Measurements from ENCODE around the gene SACS.
"Not testable (repeated sequence)": the region's sequence is repeated elsewhere in the genome, so short reads cannot be mapped to it uniquely, and the experiment has no call there.

SACS gene

DNA sequence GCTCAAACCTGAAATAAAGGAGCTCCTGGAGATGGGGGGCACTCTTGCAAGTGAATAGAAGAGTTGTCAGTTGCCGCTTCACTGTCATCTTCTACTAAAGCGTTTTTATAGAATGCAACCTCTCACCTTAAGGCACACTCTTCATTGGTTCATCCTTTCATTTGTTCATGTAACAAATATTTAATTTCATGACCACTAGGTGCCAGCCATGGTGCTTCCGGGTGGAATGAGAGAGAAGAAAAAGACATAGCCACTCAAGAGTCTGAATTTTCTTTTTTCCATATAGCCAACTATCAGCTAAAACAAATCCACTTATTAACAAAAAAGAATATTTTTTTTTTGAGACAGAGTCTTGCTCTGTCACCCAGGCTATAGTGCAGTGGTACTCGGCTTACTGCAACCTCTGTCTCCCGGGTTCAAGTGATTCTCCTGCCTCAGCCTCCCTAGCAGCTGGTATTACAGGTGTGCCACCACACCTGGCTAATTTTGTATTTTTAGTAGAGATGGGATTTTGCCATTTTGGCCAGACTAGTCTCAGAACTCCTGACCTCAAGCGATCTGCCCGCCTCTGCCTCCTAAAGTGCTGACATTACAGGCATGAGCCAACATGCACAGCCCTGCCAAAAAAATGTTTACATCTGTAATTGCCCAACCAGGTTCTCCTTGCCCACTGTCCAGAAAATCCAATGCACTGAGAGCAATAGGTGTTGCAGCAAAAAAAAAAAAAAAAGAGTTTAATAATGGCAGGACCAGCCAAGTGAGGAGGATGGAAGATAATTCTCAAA is 22.1 kb upstream of the SACS start:
- no peak for DNase-seq

GRCh38 chr13:23453132-23453531 is 19.6 kb upstream of the SACS start:
- no peak for DNase-seq

- no peak for DNase-seq
These were observed 17.0 kb upstream of the SACS start for GRCh38 chr13:23450340-23451046.

DNA sequence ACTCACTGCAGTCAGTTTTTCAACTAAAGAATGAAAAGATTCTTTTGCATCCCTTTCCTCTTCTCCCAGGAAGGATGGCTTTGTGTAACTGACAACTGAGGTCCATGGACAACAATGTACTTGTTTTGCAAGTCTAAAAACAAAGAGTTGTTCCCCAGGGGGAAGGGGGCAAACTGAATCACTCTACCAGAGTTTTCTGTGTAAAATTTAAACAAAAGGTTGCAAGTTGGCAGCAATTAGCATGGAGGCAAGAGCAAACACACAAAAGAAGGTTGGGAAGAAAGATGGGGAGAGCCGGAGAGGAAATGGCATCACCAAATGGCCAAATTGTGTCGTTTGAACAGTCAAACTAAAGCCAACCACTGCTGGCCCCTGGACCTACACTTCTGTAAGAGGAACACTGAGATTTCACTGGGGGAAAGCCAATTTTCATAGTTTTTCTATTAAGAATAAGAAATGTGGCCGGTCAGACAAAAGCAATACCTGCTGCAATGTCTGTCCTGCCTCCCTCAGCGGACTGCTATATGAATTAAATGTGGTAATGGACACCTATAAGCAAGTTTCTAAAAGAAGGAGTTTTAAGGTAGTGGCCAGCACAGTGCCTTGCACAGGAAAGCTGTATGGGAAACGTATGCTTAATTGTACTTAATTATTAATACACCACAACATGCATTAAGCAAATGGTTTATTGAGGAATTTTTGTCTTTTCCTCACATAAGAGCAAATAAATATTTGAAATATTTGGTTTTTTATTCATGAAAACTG is 16.1 kb upstream of the SACS start:
- DNase-seq, result no peak

DNA sequence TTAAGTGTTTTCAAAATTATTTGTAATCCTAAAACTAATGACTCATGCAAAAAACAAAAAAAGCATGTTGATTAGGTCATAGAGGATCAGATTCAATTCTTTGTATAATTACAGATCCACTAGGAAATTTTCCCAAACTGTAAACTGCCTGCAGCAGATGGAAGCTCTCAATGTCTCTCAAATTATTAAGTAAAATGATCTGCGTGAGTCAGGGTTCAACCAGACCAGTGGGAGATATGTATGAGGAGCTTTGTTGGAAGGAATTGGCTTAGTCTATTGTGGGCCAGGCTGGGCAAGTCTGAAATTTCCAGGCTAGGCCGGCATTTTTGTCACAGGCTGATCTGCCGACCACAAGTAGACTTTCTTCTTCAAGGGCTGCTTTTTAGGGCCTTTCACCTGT is 14.4 kb upstream of the SACS start:
- no peak for DNase-seq

DNA sequence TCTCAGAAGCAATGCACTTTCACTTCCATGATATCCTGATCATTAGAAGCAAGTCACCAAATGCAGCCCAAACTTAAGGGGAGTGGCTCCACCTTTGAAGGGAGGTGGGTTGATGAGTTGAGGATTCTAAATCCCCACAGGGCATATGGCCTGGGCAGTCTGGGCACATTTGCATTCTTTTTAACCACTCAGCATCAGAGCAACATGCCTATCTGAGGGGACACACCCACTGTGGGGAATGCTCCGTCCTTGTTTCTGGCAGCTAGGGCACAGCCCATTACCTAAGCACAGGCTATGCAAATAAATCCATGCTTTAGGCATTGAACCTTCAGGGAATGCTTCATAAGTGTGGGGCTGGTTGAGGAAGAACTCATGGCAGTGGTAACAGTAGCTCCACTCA is 12.3 kb upstream of the SACS start:
- DNase-seq, result no peak

DNA sequence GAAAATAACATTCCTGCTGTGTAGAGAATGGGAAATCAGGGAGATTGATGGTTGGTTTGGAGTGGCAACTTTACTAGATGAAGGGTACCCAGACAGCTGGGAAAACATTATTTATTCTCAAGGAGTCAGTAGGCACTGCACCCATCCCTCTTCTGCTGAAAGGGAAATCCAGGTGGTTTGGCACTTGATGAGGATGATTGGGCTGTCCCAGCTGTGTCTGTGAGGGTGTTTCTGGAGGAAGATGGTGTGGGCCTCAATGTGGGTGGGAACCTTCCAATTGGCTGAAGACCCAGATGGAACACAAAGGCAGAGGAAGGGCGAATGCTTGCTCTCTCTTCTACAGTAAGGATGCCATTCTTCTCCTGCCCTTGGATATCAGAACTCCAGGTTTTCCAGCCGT is 10.4 kb upstream of the SACS start:
- no peak for DNase-seq

DNA sequence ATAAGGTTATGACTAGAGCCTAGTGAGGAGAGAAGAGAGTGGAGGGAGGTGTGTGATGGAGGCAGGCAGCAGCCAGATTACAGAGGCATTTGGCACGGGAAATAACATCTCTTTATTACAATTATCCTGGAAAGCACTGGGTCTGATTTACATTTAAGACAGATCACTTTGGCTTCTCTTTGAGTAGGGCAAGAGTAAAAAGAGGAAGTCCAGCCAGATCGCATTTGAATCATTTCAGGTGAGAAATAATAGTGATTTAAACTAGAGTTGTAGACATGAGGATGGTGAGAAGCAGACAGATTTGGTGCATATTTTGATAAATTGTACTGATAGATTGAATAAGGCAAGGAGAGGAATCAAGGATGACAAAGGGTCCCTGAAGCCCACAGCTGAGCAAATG is 9.6 kb upstream of the SACS start:
- no peak for DNase-seq

DNA sequence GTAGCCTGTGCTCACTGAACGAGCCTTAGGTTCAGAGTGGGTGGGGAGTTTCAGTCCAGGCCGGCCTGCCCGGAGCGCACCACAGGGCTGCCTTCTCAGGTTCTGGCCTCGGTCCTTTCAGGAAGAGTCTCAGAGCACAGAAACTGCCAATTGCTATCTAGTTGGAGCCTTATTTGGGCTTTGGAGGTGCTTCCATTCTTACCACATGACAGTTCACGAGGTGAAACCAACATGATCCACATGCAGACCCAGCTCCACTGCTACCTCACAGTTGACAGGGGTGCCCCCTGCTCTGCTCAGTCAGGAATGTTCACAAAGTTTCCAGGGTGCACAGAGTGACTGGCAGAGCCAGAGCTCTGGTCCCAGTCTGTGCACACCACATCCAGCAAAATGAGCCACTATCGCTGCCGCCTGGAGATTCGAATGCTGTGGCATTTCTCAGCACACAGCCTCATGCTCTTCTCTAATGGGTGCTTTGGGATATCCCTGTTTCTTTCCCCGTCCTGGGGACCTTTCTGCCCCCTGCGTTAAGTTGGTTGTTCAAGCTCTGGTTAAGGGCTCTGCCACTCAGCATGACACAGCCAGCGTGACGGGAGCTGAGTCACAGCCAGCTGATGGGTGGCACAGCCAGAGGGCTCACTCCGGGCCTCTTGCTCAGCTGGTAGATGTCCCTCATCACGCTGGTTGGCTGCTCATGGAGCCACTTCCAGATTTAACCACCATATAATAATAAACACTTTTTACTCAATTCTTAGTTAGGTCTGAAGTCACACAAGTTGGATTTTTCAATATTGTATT is 7.5 kb upstream of the SACS start:
- DNase-seq, result peak in 17 of 56 donors; percentile 3 to 60 (median 13)

DNA sequence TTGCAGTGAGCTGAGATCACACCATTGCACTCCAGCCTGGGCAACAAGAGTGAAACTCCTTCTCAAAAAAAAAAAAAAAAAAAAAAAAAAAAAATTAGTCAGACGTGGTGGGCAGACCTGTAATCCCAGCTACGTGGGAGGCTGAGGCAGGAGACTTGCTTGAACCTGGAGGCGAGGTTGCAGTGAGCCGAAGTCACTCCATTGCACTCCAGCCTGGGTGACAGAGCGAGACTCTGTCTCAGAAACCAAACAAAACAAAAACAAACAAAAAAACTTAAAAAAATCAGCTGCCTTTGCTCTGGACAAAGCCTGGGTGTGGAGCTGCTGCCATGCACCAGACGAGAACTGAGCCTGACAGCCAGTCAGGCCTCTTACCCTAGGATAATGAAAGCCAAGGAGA is 6.8 kb upstream of the SACS start:
- not testable (repeated sequence) for DNase-seq

GRCh38 chr13:23437916-23438315 is 4.4 kb upstream of the SACS start:
- DNase-seq, result no peak

DNA sequence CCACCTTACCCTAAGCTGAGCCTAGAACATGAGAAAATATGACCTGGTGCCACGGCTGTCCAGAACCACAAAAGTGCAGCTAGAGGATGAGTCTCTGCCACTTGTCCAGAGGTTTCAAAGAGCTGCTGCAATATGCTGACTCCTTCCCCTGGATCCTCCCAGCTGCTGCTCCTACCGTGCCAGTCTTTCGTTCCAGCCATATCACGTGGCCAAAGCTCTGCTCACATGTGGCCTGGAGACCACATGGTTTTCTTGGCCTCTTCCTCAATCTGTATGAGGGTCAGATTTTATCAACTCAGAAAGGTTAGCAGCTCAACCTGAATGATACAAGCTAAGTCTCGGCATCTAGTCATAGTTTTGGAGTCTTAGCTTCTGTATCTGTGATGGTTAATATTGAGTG is 3.2 kb upstream of the SACS start:
- no peak for DNase-seq

- DNase-seq, result no peak
These were observed 989 bp upstream of the SACS start for GRCh38 chr13:23434491-23434890.

DNA sequence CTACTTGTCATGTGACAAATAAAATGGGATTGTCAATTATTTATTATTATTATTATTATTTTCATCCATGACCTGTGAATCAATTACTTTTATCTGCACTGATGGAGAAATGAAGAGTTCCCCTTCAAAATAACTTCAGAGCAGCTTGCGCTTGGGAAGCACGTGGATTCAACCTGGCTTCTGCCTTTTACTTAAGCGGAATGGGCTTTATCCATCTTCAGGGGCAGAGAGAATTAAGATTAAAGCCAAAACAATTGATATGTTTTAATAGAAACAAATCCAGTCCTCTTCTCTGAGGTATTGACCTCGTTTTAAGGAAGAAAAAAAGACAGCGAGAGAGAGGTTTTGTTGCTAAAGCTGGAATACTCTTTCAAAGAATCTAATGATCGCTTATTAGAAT is 876 bp downstream of the SACS start:
- DNase-seq, result no peak

DNA sequence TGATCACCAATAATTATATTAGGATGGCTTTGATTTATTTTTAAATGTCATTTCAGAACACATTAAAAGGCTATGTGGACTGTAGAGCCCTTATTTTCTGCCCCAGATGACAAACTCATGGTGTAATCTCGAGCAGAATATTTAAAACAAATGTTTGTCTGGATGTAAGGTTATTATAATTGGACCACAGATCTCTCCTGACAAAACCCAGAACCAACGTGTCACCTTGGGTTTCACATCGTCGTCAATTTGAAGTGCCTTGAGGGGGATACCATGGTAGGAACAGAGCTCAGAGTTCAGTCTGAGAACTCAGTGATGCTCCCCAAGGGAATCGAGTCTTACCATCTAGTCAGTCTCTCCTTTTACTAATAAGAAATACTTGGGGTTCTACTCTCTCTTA is 2.8 kb downstream of the SACS start:
- no peak for DNase-seq

DNA sequence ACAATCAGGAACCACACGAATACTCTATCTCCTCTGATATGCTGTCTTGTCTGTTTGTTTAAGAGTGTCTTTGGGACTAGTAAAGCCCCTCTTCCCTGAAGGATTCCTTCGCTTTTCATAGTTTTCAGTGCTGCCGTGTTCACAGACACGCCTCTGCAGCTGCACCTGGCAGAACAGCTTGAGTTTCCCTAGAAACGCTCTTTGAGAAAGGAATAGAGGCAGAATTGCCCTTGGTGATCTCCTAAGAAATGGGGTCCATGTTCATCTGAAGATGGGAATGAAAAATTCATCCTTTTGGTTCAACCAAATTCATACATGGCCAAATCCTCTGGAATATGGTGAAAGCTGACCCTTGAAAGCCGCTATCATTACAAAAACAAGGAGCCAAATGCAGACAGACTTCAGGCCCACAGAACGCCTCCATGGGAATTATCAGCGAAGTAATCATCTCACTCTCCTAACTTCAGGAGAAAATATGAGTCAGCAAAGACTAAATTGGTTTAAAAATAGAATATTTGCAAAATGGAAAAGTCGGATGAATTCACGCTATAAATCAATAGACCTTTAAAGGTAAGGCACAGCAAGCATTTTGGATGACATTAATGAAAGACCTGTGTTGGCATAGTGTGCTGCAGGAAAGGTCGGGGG is 5.5 kb downstream of the SACS start:
- no peak for DNase-seq

GRCh38 chr13:23427342-23427843 is 6.1 kb downstream of the SACS start:
- DNase-seq, result no peak

DNA sequence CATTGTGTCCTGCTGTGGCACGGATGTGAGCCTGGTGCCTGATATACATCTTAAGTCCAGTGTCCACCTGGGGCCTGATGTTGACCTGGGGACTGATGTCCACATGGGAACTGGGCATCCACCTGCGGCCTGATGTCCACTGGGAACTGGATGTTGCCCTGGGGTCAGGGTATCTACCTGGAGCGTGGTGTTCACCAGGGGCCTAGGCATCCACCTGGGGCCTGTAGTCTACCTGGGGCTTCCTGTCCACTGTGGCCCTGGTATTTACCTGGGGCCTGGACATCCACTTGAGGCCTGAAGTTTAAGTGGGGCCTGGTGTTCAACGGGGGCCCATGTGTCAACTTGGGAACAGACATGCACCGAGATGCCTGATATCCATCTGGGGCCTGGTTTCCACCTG is 11.9 kb downstream of the SACS start:
- no peak for DNase-seq

GRCh38 chr13:23418776-23419683 is 14.5 kb downstream of the SACS start:
- DNase-seq, result no peak

GRCh38 chr13:23414682-23415081 is 18.8 kb downstream of the SACS start:
- DNase-seq, result no peak
